NCI-H69 (cell line): ENCODE measurements around the gene DDX46.
"Not testable (repeated sequence)": the region's sequence is repeated elsewhere in the genome, so short reads cannot be mapped to it uniquely, and the experiment has no call there.

ENCODE experiments used
- DNase-seq: peaks from one replicate; lab custom pipeline; 2025; lab: John Stamatoyannopoulos, UW

DDX46 gene, protein sequence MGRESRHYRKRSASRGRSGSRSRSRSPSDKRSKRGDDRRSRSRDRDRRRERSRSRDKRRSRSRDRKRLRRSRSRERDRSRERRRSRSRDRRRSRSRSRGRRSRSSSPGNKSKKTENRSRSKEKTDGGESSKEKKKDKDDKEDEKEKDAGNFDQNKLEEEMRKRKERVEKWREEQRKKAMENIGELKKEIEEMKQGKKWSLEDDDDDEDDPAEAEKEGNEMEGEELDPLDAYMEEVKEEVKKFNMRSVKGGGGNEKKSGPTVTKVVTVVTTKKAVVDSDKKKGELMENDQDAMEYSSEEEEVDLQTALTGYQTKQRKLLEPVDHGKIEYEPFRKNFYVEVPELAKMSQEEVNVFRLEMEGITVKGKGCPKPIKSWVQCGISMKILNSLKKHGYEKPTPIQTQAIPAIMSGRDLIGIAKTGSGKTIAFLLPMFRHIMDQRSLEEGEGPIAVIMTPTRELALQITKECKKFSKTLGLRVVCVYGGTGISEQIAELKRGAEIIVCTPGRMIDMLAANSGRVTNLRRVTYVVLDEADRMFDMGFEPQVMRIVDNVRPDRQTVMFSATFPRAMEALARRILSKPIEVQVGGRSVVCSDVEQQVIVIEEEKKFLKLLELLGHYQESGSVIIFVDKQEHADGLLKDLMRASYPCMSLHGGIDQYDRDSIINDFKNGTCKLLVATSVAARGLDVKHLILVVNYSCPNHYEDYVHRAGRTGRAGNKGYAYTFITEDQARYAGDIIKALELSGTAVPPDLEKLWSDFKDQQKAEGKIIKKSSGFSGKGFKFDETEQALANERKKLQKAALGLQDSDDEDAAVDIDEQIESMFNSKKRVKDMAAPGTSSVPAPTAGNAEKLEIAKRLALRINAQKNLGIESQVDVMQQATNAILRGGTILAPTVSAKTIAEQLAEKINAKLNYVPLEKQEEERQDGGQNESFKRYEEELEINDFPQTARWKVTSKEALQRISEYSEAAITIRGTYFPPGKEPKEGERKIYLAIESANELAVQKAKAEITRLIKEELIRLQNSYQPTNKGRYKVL

DNA sequence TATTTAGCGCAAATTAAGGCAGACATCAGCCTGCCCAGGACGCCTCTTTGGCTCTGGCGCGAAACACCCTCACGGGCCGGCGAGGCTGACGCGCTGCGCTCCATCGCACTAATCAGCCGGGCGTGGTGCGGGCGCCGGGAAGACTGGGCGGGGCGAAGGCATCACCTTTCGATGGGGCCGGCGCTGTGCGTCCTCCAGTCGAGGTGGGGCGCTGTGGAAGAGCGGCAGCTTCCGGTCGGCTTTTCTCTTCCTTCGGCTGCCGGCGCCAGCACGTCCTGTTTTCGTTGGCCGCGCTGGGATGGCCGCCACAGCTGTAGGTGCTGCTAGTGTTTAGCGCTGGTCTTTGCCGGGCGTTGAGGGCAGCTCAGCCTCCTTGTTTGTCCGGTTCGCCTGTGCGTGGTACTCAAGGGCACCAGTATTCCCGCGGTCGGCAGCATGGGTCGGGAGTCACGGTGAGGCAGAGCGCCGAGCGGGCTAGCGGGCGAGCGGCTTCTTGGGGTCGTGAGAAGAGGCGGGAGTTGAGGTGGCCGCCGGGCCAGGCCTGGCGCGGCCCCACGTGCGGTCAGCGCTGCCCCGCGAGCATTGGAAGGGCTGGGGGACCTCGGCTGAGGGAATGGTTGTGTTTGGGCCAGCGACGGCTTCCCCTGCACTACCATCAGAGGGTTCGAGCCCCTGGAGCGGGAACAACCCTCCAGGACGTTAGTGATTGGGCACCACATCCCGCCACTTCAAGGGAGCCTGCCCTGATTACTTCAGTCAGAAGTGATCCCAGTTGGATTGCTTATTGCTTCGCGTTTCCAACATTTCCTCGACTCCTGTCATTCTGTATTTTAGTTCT is at the start of gene DDX46:
TSS of gene DDX46 (plus strand) at position 276 of the 838 bp plus-strand sequence. CDS start at position 436, 160 bp downstream.
- peak; percentile 98 for DNase-seq

DNA sequence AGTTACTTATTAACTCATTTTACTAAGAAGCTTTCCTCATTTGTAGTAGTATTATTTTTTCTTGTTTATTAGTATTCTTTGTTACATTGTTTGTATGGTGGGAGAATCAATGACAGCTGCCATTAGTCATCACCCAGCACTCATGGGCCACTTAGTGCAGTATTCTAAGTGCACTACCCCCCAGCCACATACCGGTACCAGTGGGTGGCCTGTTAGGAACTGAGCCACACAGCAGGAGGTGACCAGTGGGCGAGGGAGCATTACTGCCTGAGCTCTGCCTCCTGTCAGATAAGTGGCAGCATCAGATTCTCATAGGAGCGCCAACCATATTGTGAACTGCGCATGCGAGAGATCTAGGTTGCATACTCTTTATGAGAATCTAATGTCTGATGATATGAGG is 44.5 kb upstream of the DDX46 start:
- DNase-seq: peak; percentile 10

DNA sequence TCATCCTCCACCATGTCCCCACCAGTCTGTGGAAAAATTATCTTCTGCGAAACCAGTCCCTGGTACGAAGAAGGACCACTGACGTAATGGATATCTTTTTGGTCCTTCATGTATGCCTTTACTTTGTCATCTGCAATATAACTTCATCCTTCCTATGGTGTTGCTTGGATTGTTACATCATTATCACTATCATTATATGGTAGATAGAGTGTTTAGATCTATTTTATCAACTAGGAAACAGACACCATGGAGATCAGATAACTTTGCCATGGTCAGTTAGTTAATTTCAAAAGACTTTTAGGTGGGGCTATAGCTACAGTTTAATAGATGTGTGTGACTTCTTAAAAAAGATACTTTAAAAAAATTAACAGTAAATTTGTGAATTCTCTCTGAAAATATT is 44.0 kb upstream of the DDX46 start:
- DNase-seq: no peak

DNA sequence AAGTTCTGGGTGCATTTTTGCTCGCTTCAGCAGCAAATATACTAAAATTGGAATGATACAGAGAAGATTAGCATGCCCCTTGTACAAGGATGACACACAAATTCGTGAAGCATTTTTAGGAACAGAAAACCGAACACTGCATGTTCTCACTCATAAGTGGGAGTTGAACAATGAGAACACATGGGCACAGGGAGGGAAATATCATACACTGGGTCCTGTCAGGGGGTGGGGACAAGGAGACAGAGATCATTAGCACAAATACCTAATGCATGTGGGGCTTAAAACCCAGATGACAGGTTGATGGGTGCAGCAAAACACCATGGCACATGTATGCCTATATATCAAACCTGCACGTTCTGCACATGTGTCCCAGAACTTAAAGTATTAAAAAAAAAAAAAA is 43.1 kb upstream of the DDX46 start:
- not testable (repeated sequence) for DNase-seq

DNA sequence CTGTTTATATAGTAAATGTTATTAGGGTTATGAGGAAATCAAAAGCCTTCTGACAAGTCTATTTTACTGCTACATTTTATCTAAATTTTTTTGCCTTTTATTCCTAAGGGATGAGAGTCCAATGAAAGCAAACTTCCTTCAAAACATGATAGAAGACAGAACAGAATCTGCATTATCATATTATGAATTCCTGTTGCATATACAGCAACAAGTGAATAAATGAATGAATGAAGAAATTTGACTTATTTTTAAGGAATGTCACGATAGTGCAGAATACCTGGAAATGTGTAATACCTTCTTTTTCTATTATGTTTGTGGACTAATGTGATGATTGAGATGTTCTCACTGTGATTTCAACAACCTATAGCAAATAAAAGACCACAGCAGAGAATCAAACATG is 33.7 kb upstream of the DDX46 start:
- no peak for DNase-seq

DNA sequence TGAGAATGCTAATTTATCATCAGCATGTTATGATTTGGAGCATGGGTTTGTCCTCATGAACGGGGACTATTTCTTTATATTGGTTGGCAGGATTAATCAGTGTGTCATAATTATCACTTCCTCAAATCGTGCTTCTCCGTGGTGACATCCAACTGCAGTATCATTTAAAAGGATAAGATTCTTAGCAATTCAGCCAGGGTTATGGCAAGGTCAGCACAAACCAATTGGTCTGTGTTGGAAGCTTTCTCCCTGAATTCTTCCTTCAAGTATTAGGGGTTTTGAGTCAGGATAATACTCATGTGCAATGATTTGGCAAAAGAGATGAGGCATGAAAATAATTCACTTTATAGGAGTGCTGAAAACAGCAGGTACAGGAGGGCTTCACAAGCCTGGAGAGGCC is 25.8 kb upstream of the DDX46 start:
- no peak for DNase-seq

DNA sequence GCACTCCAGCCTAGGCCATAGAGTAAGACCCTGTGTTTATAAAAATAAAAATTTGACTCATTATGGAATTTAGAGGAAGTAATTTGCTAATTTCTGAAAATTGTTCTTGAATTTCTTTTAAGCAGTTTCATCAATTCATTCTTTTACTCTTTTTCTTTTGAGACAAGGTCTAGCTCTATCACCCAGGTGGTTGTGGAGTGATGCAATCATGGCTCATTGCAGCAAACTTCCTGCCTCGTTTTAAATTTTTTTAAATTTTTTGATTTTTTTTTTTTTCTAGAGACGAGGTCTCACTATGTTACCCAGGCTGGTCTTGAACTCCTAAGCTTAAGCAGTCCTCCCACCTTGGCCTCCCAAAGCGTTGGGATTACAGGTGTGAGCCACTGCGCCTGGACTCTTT is 23.3 kb upstream of the DDX46 start:
- no peak for DNase-seq

DNA sequence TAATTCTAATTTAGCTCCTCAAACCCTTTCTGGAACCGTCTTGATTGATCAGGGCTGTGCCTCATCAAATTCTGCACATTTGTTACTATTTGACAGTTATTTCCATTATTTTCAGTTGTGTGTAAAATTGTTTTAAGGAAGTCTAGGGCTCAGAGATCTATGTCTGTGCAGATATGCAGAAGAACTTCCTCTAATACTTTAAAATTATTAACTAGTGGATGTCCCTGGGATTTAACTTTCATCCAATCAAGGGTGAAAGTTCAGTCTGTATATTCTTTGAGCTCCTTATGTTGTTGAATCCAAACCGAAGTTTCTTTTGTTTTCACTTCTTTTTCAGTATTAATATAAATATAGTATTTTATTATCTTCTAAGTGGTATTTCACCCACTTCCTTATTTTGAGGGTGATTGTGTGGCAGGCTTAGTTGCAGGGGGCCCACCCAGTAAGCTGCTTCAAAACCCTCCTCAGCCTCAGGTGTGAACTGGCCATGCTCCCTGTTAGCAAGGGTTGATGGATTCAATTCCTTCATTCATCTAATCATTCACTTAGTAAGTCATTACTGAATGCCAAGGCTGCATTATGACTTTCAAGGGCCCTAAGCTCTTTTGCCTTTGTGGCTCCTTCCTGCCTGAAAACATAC is 22.3 kb upstream of the DDX46 start:
- no peak for DNase-seq

DNA sequence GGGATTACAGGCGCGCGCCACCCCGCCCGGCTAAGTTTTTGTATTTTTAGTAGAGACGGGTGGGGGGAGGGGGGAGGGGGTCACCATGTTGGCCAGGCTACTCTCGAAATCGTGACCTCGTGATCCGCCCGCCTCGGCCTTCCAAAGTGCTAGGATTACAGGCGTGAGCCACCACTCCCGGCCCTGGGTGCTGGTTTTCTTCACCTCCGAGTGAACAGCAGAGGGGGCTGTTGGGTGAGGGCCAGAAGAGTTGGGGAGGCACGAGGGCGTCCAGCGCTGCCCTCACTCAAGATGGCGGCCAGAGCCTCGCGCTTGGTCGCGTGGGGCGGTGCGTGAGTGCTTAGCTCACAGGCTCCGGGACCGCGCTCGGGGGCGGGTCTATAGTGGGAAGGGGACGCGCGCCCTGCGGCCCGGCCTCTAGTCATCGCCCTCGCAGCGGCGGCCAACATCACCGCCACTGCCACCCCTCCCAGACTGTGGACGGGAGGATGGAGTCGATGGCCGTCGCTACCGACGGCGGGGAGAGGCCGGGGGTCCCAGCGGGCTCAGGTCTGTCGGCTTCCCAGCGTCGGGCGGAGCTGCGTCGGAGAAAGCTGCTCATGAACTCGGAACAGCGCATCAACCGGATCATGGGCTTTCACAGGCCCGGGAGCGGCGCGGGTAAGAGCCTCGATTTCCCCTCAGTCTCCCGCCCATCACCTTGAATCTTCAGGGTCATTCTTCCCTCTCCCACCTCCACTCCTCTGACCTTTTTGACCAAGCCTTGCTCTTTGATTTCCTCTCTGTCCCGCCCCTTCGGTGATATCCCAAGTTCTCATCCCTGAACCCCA is 20.2 kb upstream of the DDX46 start, which contains the start of gene CAMLG:
TSS of gene CAMLG (plus strand) at position 416 of the 830 bp plus-strand sequence. CDS start at position 489, 73 bp downstream.
- DNase-seq: peak; percentile 99

DNA sequence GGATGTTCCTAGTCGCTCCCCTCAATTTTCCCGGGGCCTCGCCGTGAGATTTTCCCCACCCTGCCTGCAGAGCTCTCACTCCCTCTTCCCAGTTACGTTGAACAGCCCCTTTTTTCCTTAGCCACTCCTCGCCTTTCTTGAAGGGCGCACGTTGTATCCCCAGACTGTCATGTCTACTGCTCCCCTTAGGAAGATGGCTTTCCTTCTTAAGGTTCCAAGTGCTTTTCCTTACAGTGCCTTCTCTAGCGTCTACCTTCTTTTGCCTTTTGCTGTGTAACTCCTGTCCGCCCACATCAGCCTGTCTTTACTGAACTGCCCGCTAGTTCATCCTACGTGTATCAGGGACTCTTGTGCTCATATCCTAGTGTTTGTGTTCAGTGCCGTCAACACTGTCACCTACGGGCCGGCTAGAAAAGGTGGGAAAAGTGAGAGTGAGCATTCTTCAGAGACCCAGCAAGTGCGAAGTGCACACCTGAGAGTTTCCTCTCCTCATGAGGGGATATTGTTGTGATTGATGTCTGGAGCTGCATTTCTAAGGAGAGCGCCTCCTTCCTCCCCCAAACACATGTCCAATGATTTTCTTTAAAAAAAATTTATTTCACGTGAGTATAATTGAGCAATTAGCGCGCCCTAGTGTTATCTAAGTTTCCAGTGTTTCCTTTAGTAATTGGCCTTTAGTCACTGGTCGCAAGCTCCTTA is 19.5 kb upstream of the DDX46 start:
- DNase-seq: peak; percentile 77

DNA sequence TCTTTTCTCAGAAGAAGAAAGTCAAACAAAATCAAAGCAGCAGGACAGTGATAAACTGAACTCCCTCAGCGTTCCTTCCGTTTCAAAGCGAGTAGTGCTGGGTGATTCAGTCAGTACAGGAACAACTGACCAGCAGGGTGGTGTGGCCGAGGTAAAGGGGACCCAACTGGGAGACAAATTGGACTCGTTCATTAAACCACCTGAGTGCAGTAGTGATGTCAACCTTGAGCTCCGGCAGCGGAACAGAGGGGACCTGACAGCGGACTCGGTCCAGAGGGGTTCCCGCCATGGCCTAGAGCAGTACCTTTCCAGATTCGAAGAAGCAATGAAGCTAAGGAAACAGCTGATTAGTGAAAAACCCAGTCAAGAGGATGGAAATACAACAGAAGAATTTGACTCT is 17.5 kb upstream of the DDX46 start:
- DNase-seq: no peak

DNA sequence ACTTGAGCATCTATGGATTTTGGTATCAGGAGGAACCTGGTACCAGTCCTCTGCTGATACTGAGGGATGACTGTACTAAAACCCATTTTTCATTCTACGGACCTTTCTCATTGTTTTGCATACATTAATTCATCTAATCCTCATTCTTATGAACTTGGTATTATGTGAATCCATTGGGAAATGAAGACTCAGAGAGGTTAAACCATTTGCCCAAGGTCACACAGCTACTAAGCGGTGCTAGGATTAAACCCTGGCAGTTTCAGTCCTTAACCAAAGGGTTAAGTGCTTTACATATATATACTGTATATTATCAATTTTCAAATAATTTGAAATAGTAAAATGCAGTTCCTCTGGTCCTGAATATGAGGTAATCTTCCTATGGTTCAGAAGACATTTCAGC is 16.4 kb upstream of the DDX46 start:
- no peak for DNase-seq

DNA sequence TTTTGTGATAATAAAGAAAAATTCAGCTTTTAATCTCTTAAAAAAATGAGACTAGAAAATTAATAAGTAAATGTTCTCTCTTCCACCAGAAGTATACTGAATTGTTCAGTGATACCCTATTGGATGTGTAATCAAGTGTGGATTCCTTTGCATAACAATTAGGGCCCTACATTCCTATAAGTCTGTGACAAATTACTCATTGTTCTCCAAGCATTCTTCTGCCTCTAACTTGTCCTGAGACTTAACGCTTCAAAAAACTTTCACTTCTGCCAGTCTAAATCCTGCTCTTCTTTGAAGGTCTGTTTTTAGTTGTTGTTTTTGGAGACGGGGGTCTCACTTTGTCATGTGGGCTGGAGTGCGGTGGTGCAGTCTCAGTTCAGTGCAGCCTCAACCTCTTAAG is 9.2 kb upstream of the DDX46 start:
- DNase-seq: no peak

DNA sequence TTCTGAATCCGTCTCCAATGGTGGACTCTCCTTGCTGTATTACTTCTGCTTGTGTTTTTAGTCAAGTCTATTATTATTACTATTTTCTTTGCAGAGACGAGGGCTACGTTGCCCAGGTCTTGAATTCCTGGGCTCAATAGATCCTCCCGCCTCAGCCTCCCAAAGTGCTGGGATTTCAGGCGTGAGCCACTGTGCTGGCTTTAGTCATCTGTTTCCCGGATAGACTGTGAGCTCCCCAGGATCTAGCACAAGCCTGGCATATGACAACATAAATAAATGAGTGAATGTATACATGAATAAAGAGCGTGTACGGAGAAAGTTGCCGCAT is 439 bp upstream of the DDX46 start:
- no peak for DNase-seq

DNA sequence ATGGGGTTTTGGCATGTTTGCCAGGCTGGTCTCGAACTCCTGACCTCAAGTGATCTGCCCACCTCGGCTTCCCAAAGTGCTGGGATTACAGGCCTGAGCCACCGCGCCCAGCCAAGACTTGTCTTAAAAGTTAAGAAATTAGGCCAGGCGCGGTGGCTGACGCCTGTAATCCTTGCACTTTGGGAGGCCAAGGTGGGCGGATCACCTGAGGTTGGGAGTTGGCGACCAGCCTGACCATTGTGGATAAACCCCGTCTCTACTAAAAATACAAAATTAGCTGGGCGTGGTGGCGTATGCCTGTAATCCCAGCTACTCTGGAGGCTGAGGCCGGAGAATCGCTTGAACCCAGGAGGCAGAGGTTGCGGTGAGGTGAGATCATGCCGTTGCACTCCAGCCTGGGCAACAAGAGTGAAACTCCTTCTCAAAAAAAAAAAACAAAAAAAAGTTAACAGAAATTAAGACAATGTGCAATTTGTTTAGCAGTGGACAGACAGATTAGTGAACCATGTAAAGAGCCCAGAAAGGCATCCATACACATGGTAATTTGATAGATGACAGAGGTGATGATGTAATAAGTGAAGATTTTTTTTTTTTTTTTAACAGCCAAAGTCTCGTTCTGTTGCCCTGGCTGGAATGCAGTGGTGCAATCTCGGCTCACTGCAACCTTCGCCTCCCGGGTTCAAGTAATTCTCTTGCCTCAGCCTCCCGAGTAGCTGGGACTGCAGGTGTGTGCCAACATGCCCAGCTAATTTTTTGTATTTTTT is 9.1 kb downstream of the DDX46 start:
- DNase-seq: not testable (repeated sequence)

DNA sequence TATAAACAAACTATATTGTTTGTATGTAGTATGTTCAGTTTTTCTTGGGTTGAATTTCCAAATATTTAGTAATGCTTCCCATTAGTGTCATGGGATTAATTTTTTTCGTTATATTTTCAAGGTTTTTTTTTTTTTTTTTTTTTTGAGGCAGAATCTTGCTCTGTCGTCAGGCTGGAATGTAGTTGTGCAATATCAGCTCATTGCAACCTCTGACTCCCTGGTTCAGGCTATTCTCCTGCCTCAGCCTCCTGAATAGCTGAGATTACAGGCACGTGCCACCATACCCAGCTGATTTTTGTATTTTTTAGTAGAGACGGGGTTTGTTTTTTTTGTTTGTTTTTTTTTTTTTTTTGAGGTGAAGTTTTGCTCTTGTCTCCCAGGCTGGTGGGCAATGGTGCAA is 10.6 kb downstream of the DDX46 start:
- no peak for DNase-seq

DNA sequence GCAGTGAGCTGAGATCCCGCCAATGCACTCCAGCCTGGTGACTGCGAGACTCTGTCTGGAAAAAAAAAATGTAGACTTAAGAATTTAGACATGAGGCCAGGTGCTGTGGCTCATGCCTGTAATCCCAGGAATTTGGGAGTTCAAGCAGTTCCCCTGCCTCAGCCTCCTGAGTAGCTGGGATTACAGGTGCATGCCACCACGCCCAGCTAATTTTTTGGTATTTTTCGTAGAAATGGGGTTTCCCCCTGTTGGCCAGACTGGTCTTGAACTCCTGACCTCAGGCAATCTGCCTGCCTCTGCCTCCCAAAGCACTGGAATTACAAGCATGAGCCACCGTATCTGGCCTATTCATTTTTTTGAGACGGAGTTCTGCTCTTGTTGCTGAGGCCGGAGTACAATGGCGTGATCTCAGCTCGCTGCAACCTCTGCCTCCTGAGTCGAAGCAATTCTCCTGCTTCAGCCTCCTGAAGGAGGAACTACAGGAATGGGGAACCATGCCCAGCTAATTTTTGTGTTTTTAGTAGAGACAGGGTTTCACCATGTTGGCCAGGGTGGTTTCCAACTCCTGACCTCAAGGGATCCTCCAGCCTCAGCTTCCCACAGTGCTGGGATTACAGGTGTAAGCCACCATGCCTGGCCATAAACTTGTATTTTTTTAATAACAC is 14.0 kb downstream of the DDX46 start:
- no peak for DNase-seq

DNA sequence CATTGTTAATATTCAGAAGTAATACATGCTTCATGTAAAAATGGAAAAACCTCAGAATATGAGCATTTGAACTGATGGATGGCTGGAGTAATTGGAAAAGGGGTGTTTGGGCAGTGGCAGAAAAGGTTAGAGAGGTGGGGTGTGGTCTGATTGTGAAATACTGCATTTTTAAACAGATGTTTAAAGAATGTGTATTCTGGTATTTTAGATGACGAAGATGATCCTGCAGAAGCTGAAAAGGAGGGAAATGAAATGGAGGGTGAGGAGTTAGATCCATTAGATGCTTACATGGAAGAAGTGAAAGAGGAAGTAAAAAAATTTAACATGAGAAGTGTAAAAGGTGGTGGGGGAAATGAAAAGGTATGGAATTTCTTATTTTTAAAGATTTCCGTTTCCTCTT is 18.8 kb downstream of the DDX46 start:
- no peak for DNase-seq
